Heart left ventricle (tissue), 16 donors: ENCODE results near the gene VPS39. TPM values are rescaled to one million over a fixed set of nuclear protein-coding genes. Genes with fewer than 3 reads are reported as not detected.

Experiments
- ATAC-seq, 4 donors: fragments of 200-7000 bp; cut with Tn5 transposase; one replicate each; pipeline ENCODE4 v1.9.1; 2020 to 2022; ENCODE audit warnings: moderate library complexity in 4 of 4, mild to moderate bottlenecking in 3 of 4, moderate number of reproducible peaks in 1 of 4
- DNase-seq, 5 donors: peaks; one replicate each; pipeline ENCODE4 v3.0.0-alpha.2; 2020
- H3K27ac ChIP-seq, 12 donors: fragments of 200-600 bp; sonication (generic) in 4 of 12; one replicate each; pipeline versions ENCODE4 v1.5.0 to v1.8.0; 2016 to 2022; ENCODE audit warnings: mild to moderate bottlenecking in 2 of 12
- H3K27me3 ChIP-seq, 9 donors: fragments of 200-600 bp; sonication (generic) in 2 of 9; one replicate each; pipeline versions ENCODE4 v1.5.1 to v1.8.0; 2016 to 2022; ENCODE audit warnings: mild to moderate bottlenecking in 3 of 9
- H3K36me3 ChIP-seq, 9 donors: fragments of 200-600 bp; sonication (generic) in 2 of 9; one replicate each; pipeline versions ENCODE4 v1.5.0 to v1.8.0; 2018 to 2022; ENCODE audit warnings: mild to moderate bottlenecking in 2 of 9
- H3K4me1 ChIP-seq, 12 donors: fragments of 200-600 bp; sonication (generic) in 4 of 12; one replicate each; pipeline versions ENCODE4 v1.5.0 to v1.8.0; 2016 to 2022; ENCODE audit warnings: mild to moderate bottlenecking in 3 of 12
- H3K4me3 ChIP-seq, 12 donors: fragments of 200-600 bp; sonication (generic) in 4 of 12; one replicate each; pipeline versions ENCODE4 v1.5.0 to v1.8.0; 2017 to 2022; ENCODE audit warnings: mild to moderate bottlenecking in 9 of 12, moderate library complexity in 4 of 12
- H3K9me3 ChIP-seq, 12 donors: fragments of 200-600 bp; sonication (generic) in 4 of 12; one replicate each; pipeline versions ENCODE4 v1.5.0 to v1.8.0; 2016 to 2022; ENCODE audit warnings: mild to moderate bottlenecking in 1 of 12
- CTCF ChIP-seq, 12 donors: fragments of 200-600 bp; sonication (generic) in 4 of 12; IDR thresholded peaks; one replicate each; pipeline versions ENCODE4 v1.5.0 to v1.8.0; 2018 to 2022; ENCODE audit warnings: antibody characterized with exemption in 12 of 12, mild to moderate bottlenecking in 5 of 12
- POLR2A ChIP-seq, 2 donors: fragments of 450-650 bp; IDR thresholded peaks; one replicate each; pipeline ENCODE4 v1.6.1; 2017; ENCODE audit warnings: antibody characterized with exemption in 2 of 2, mild to moderate bottlenecking in 2 of 2, moderate library complexity in 2 of 2
- WGBS, 4 donors: extraction: QIAGEN DNeasy Blood & Tissue Kit in 2 of 4; methylation state at CpG; one replicate each; pipeline versions ENCODE4 v1.1.5 to v1.1.7; 2013 to 2018; 5-methylcytosine and 5-hydroxymethylcytosine counted together
- intact Hi-C, 10 donors: fragments of 100-400 bp; cut with DNase I; formaldehyde crosslinking; loops; one replicate each; pipeline versions ENCODE4 v1.11.1 to v1.14.2; 2022
- polyA plus RNA-seq, 2 donors: library from polyadenylated mRNA; stranded (reverse); fragments of 200-250 nt; gene quantifications; one replicate each; pipeline ENCODE4 v1.2.3, GENCODE V29; 2013
- total RNA-seq, 9 donors: library from RNA; depleted of rRNA in 2 of 9; stranded (reverse); fragments of >200 nt in 2 of 9; fragmentation: NEBNext Ultra II Directional in 3 of 9; extraction: Animal tissue kit (Norgen Biotek cat#: 25700) in 3 of 9; gene quantifications; one replicate each; pipeline versions ENCODE4 v1.1.0 to v1.2.4, GENCODE V29; 2016 to 2023
- donor health status: ischemic (EF 13 %, LVEDD 7.1; RV severe dilation, severe dysfunction).
- donor health status: healthy with polysubstance abuse.
- donor health status: DM: no; HTN: yes; CAD: no.
- donor health status: DM: no; HTN: no; CAD: no.
- donor health status: ischemic (EF 25% LVEDD 6.9; RV normal size, moderate dysfunction).
- donor health status: ischemic (EF 25% LVEDD 5.7; RV mildly dilated, moderate dysfunction).
- donor health status: healthy.
- donor health status: DM: yes; HTN: yes; CAD: no.
- donor health status: ischemic (EF 35%, LVEDD 5.7; RV mildly dilated, moderate dysfunction).
- donor health status: nonischemic (EF 11% LVEDD 7.7; RV severe dilation, severe dysfunction).
- donor health status: DM: yes; HTN: yes; CAD: no.
- donor health status: PGD.
- donor health status: ischemic (EF 29% LVEDD 5.4; RV normal size, mild dysfunction).
- donor health status: nonischemic (EF 23%, LVEDD 6.1; RV moderate dilation, normal function).

The VPS39 gene
- total and polyA plus RNA-seq, 11 donors, result 33.8 to 59.9 (median 48.0) TPM

GRCh38 chr15:42146551-42147430 is 61.3 kb downstream of the VPS39 start:
- H3K36me3 ChIP-seq, result no peaks in the 10 kb centered on the region
- ATAC-seq (no peak), DNase-seq (no peak)
- H3K9me3 ChIP-seq, result no peaks in the 10 kb centered on the region
- no peak overlapping the region for H3K4me3 ChIP-seq
- 83 to 91% (median 83%) methylated on average over 23 to 24 of the region's 24 CpGs for WGBS, 4 donors
- no peak overlapping the region for H3K27ac ChIP-seq
- H3K4me1 ChIP-seq, result peaks cover 0 to 11% (median 3%) of the 10 kb centered on the region in 12 donors
- TF ChIP-seq CTCF (IDR thresholded peaks at IDR 0.05) (no peak), POLR2A (IDR thresholded peaks at IDR 0.05) (no peak)
- intact Hi-C loops, result loop anchor here in 1 of 10 donors (5.0 kb wide), 1 partner anchor 244 kb away; no protein-coding TSS in a partner anchor
- H3K27me3 ChIP-seq, result no peaks in the 10 kb centered on the region

GRCh38 chr15:42145546-42146455 is 62.3 kb downstream of the VPS39 start:
- H3K36me3 ChIP-seq, result no peaks in the 10 kb centered on the region
- no peak overlapping the region for H3K4me3 ChIP-seq
- no peaks in the 10 kb centered on the region for H3K9me3 ChIP-seq
- TF ChIP-seq POLR2A (IDR thresholded peaks at IDR 0.05), result no peak
- no peak for TF ChIP-seq CTCF (IDR thresholded peaks at IDR 0.05)
- ATAC-seq, result no peak
- no peaks in the 10 kb centered on the region for H3K27me3 ChIP-seq
- no peak overlapping the region for H3K27ac ChIP-seq
- intact Hi-C loops, result loop anchor here in 1 of 10 donors (5.0 kb wide), 1 partner anchor 244 kb away; no protein-coding TSS in a partner anchor
- WGBS, 4 donors, result 82 to 90% (median 86%) methylated on average over 23 to 29 of the region's 29 CpGs
- no peak for DNase-seq
- peaks cover 0 to 7% (median 0%) of the 10 kb centered on the region in 12 donors for H3K4me1 ChIP-seq

- intact Hi-C loops, result loop anchor here in 1 of 10 donors (5.0 kb wide), 1 partner anchor 243 kb away; no protein-coding TSS in a partner anchor
- Histone ChIP-seq H3K27ac (no peak overlapping the region), H3K4me3 (no peak overlapping the region), H3K27me3 (no peaks in the 10 kb centered on the region), H3K9me3 (no peaks in the 10 kb centered on the region), H3K4me1 (peaks cover 0 to 7% (median 0%) of the 10 kb centered on the region in 12 donors), H3K36me3 (no peaks in the 10 kb centered on the region)
- WGBS, 4 donors, result 75 to 82% (median 77%) methylated on average over 9 of the region's 9 CpGs
- no peak for ATAC-seq
- TF ChIP-seq CTCF (IDR thresholded peaks at IDR 0.05), result no peak
- TF ChIP-seq POLR2A (IDR thresholded peaks at IDR 0.05), result no peak
- no peak for DNase-seq
Observed at GRCh38 chr15:42144841-42145375, 63.2 kb downstream of the VPS39 start.
